HepG2 (cell line): ENCODE data around the gene PHKG1. TPM values are rescaled to one million over a fixed set of nuclear protein-coding genes. Genes with fewer than 3 reads are reported as not detected.

Experiments used
- EZH2 ChIP-seq: conservative IDR thresholded peaks from 2 replicates; pipeline ENCODE4 v1.6.1; 2012; ENCODE audit warnings: mild to moderate bottlenecking, low read depth, low read length, moderate library complexity
- GPN1 ChIP-seq: sonication (generic); formaldehyde crosslinking; IDR thresholded peaks from 2 replicates; pipeline ENCODE4 v1.5.1; 2020; ENCODE audit warnings: missing genetic modification reagents, borderline replicate concordance
- HES4 ChIP-seq: sonication (generic); formaldehyde crosslinking; IDR thresholded peaks from 2 replicates; pipeline ENCODE4 v1.9.0; 2021; ENCODE audit warnings: mild to moderate bottlenecking, missing genetic modification reagents, borderline replicate concordance
- JDP2 ChIP-seq: sonication (generic); formaldehyde crosslinking; IDR thresholded peaks from 2 replicates; pipeline ENCODE4 v1.8.1; 2022; ENCODE audit warnings: missing genetic modification reagents, borderline replicate concordance
- POLR2AphosphoS2 ChIP-seq: IDR thresholded peaks from 2 replicates; pipeline ENCODE4 v1.6.1; 2011; ENCODE audit warnings: low read depth, low read length, improper control_type of control experiment
- ZNF10 ChIP-seq: sonication (generic); formaldehyde crosslinking; IDR thresholded peaks from 2 replicates; pipeline ENCODE4 v1.4.0; 2020; ENCODE audit warnings: mild to moderate bottlenecking, low read depth, missing genetic modification reagents, borderline replicate concordance
- ZNF644 ChIP-seq: IDR thresholded peaks from 2 replicates; pipeline ENCODE4 v1.6.1; 2016; ENCODE audit warnings: low read depth
- ZNF674 ChIP-seq: sonication (generic); formaldehyde crosslinking; IDR thresholded peaks from 2 replicates; pipeline ENCODE4 v1.5.0; 2020; ENCODE audit warnings: low read depth, mild to moderate bottlenecking, missing genetic modification reagents
- polyA plus RNA-seq, 8 experiments: library from polyadenylated mRNA; depleted of rRNA in 3 of 8; stranded (reverse) in 7 of 8; unstranded in 1 of 8; fragments of >200 nt; fragmentation: Illumina TruSeq in 4 of 8; extraction: Trizol in 4 of 8; gene quantifications; 2 replicates each; pipeline versions ENCODE4 v1.2.1 to v1.2.3, GENCODE V29; 2011 to 2016; ENCODE audit warnings: low read depth in 4 of 8, missing spikeins in 1 of 8, mixed read lengths in 1 of 8; ENCODE audit not compliant: insufficient read depth in 1 of 8
- total RNA-seq, 5 experiments: library from RNA; depleted of rRNA; stranded (reverse); fragments of >200 nt; fragmentation: Illumina TruSeq; extraction: Trizol; gene quantifications; 2 replicates each; pipeline ENCODE4 v1.2.3, GENCODE V29; 2016; ENCODE audit warnings: low read depth in 1 of 5
- TF ChIP-seq, protein P1 (sequence below): sonication (generic); formaldehyde crosslinking; IDR thresholded peaks from 2 replicates; pipeline ENCODE4 v1.5.1; 2020; ENCODE audit warnings: missing genetic modification reagents, mild to moderate bottlenecking, borderline replicate concordance
- TF ChIP-seq, protein P2 (sequence below): sonication (generic); formaldehyde crosslinking; IDR thresholded peaks from 2 replicates; pipeline ENCODE4 v1.9.0; 2022; ENCODE audit warnings: missing genetic modification reagents, mild to moderate bottlenecking, borderline replicate concordance
- TF ChIP-seq, protein P3 (sequence below): sonication (generic); formaldehyde crosslinking; IDR thresholded peaks from one replicate; pipeline ENCODE4 v1.5.1; 2020; ENCODE audit warnings: mild to moderate bottlenecking, missing genetic modification reagents; ENCODE audit errors: not compliant biosample characterization
- TF ChIP-seq, protein P4 (sequence below): sonication (generic); formaldehyde crosslinking; IDR thresholded peaks from 2 replicates; pipeline ENCODE4 v1.5.1; 2020; ENCODE audit warnings: missing genetic modification reagents, mild to moderate bottlenecking, borderline replicate concordance
- TF ChIP-seq, protein P5 (sequence below): sonication (generic); formaldehyde crosslinking; IDR thresholded peaks from 2 replicates; pipeline ENCODE4 v1.4.0; 2020; ENCODE audit warnings: mild to moderate bottlenecking, missing genetic modification reagents, borderline replicate concordance

The PHKG1 gene
- total and polyA plus RNA-seq, 2 of the 13 experiments (the other 11 are each of a cell fraction or from before 2014, with no cell fraction given): 0.44 to 0.71 TPM

DNA sequence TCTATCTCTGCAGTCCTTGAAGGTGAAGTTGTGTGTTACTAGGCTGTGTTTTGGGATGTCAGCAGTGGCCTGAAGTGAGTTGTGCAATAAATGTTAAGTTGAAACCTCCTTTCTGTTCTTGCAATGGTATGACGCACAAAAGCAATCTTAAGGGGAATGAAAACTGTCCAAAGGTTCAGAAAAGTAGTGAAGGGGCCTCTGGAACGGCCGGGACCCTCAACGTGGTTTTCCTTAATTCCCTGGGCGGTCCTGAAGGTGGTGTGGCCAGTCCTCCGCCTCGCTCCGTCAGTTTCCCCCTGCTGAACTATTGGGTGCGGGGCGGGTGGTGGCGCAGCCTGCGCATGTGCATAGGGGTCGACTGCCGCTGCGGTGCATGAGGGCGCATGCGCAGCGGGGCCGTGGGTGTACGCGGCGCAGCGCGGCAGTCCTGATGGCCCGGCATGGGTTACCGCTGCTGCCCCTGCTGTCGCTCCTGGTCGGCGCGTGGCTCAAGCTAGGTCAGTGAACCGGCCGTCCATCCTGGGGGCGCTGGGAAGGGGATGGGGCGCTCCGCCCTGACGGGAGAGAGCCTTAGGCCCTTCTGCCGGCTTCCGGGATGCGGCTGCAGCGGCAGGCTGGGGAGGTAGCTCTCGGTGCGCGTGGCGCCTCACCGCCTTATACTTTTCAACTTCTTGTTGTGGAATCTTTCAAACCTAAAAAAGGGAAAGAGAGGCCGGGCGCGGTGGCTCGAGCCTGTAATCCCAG is 28.7 kb downstream of the PHKG1 start, which contains the start of gene SUMF2 (continued):
- TF ChIP-seq, protein P1, sequence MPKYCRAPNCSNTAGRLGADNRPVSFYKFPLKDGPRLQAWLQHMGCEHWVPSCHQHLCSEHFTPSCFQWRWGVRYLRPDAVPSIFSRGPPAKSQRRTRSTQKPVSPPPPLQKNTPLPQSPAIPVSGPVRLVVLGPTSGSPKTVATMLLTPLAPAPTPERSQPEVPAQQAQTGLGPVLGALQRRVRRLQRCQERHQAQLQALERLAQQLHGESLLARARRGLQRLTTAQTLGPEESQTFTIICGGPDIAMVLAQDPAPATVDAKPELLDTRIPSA (CRISPR knock-in tag): peak; percentile 83; the same call in 1 of the 2 replicates
- TF ChIP-seq, protein P2, sequence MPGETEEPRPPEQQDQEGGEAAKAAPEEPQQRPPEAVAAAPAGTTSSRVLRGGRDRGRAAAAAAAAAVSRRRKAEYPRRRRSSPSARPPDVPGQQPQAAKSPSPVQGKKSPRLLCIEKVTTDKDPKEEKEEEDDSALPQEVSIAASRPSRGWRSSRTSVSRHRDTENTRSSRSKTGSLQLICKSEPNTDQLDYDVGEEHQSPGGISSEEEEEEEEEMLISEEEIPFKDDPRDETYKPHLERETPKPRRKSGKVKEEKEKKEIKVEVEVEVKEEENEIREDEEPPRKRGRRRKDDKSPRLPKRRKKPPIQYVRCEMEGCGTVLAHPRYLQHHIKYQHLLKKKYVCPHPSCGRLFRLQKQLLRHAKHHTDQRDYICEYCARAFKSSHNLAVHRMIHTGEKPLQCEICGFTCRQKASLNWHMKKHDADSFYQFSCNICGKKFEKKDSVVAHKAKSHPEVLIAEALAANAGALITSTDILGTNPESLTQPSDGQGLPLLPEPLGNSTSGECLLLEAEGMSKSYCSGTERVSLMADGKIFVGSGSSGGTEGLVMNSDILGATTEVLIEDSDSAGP (CRISPR knock-in tag): peak; percentile 92
- 0 out of 2 replicates have a peak, but pooled peaks have one; percentile 56 for TF ChIP-seq POLR2AphosphoS2
- TF ChIP-seq ZNF674 (CRISPR knock-in tag): peak; percentile 72; the same call in 1 of the 2 replicates
- TF ChIP-seq, protein P3, sequence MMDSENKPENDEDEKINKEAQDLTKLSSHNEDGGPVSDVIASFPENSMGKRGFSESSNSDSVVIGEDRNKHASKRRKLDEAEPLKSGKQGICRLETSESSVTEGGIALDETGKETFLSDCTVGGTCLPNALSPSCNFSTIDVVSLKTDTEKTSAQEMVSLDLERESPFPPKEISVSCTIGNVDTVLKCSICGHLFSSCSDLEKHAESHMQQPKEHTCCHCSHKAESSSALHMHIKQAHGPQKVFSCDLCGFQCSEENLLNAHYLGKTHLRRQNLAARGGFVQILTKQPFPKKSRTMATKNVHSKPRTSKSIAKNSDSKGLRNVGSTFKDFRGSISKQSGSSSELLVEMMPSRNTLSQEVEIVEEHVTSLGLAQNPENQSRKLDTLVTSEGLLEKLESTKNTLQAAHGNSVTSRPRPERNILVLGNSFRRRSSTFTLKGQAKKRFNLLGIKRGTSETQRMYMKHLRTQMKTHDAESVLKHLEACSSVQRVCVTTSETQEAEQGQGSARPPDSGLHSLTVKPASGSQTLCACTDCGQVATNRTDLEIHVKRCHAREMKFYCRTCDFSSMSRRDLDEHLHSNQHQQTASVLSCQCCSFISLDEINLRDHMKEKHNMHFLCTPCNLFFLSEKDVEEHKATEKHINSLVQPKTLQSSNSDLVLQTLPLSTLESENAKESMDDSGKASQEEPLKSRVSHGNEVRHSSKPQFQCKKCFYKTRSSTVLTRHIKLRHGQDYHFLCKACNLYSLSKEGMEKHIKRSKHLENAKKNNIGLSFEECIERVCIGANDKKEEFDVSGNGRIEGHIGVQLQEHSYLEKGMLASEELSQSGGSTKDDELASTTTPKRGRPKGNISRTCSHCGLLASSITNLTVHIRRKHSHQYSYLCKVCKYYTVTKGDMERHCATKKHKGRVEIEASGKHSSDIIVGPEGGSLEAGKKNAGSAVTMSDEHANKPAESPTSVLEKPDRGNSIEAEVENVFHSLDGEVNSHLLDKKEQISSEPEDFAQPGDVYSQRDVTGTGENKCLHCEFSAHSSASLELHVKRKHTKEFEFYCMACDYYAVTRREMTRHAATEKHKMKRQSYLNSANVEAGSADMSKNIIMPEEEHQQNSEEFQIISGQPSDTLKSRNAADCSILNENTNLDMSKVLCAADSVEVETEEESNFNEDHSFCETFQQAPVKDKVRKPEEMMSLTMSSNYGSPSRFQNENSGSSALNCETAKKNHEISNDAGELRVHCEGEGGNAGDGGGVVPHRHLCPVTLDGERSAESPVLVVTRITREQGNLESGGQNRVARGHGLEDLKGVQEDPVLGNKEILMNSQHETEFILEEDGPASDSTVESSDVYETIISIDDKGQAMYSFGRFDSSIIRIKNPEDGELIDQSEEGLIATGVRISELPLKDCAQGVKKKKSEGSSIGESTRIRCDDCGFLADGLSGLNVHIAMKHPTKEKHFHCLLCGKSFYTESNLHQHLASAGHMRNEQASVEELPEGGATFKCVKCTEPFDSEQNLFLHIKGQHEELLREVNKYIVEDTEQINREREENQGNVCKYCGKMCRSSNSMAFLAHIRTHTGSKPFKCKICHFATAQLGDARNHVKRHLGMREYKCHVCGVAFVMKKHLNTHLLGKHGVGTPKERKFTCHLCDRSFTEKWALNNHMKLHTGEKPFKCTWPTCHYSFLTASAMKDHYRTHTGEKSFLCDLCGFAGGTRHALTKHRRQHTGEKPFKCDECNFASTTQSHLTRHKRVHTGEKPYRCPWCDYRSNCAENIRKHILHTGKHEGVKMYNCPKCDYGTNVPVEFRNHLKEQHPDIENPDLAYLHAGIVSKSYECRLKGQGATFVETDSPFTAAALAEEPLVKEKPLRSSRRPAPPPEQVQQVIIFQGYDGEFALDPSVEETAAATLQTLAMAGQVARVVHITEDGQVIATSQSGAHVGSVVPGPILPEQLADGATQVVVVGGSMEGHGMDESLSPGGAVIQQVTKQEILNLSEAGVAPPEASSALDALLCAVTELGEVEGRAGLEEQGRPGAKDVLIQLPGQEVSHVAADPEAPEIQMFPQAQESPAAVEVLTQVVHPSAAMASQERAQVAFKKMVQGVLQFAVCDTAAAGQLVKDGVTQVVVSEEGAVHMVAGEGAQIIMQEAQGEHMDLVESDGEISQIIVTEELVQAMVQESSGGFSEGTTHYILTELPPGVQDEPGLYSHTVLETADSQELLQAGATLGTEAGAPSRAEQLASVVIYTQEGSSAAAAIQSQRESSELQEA: peak; percentile 87
- TF ChIP-seq EZH2: no peak
- TF ChIP-seq GPN1: 0 out of 2 replicates have a peak, but pooled peaks have one; percentile 23
- TF ChIP-seq JDP2 (CRISPR knock-in tag): no peak
- TF ChIP-seq HES4 (CRISPR knock-in tag): peak; percentile 88; the same call in 1 of the 2 replicates
- TF ChIP-seq, protein P4, sequence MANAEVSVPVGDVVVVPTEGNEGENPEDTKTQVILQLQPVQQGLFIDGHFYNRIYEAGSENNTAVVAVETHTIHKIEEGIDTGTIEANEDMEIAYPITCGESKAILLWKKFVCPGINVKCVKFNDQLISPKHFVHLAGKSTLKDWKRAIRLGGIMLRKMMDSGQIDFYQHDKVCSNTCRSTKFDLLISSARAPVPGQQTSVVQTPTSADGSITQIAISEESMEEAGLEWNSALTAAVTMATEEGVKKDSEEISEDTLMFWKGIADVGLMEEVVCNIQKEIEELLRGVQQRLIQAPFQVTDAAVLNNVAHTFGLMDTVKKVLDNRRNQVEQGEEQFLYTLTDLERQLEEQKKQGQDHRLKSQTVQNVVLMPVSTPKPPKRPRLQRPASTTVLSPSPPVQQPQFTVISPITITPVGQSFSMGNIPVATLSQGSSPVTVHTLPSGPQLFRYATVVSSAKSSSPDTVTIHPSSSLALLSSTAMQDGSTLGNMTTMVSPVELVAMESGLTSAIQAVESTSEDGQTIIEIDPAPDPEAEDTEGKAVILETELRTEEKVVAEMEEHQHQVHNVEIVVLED (CRISPR knock-in tag): peak; percentile 80
- TF ChIP-seq ZNF644: no peak
- TF ChIP-seq ZNF10 (CRISPR knock-in tag): no peak
- TF ChIP-seq, protein P5, sequence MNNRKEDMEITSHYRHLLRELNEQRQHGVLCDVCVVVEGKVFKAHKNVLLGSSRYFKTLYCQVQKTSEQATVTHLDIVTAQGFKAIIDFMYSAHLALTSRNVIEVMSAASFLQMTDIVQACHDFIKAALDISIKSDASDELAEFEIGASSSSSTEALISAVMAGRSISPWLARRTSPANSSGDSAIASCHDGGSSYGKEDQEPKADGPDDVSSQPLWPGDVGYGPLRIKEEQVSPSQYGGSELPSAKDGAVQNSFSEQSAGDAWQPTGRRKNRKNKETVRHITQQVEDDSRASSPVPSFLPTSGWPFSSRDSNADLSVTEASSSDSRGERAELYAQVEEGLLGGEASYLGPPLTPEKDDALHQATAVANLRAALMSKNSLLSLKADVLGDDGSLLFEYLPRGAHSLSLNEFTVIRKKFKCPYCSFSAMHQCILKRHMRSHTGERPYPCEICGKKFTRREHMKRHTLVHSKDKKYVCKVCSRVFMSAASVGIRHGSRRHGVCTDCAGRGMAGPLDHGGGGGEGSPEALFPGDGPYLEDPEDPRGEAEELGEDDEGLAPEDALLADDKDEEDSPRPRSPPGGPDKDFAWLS: no peak
